ENCODE results near the gene ARHGAP26. TPM values are rescaled to one million over a fixed set of nuclear protein-coding genes. Genes with fewer than 3 reads are reported as not detected.

Gene ARHGAP26
- total RNA-seq, 1 experiment from 2014 or later = 54.3 TPM

GRCh38 chr5:143068712-143069111 is 298.5 kb downstream of the ARHGAP26 start:
- ChIA-PET POLR2A (interaction anchor here (2.5 kb wide), 1 partner anchor 7 kb away, joined by 9 read pairs; no protein-coding TSS in a partner anchor), CTCF (interaction anchor here (0.5 to 0.6 kb wide), 2 partner anchors 11 to 152 kb away, joined by 3 read pairs; no protein-coding TSS in a partner anchor)
- peaks cover 23% of the 10 kb centered on the region for H3K36me3 Mint-ChIP-seq (ENCODE audit: insufficient read depth, unreplicated experiment)
- no peak for TF ChIP-seq CTCF (IDR thresholded peaks at IDR 0.05; ENCODE audit: unreplicated experiment)
- H3K9me3 Mint-ChIP-seq (ENCODE audit: unreplicated experiment) = peaks cover 12% of the 10 kb centered on the region
- no peak overlapping the region for H3K27ac Mint-ChIP-seq (ENCODE audit: low read depth, unreplicated experiment)
- H3K4me3 Mint-ChIP-seq (ENCODE audit: unreplicated experiment) = no peak overlapping the region
- no TSS peak for BruUV-seq (replicated peaks)
- H3K4me1 Mint-ChIP-seq (ENCODE audit: insufficient read depth, unreplicated experiment) = peaks cover 17% of the 10 kb centered on the region
- no peak for DNase-seq (ENCODE audit: unreplicated experiment)
- intact Hi-C loops (cut with micrococcal nuclease) = no loop called here
- no peaks in the 10 kb centered on the region for H3K27me3 Mint-ChIP-seq (ENCODE audit: insufficient read depth, unreplicated experiment)

GRCh38 chr5:143071927-143072326 is 301.8 kb downstream of the ARHGAP26 start:
- no peaks in the 10 kb centered on the region for H3K27me3 Mint-ChIP-seq (ENCODE audit: insufficient read depth, unreplicated experiment)
- H3K4me3 Mint-ChIP-seq (ENCODE audit: unreplicated experiment) = no peak overlapping the region
- H3K27ac Mint-ChIP-seq (ENCODE audit: low read depth, unreplicated experiment) = no peak overlapping the region
- no peak for DNase-seq (ENCODE audit: unreplicated experiment)
- H3K36me3 Mint-ChIP-seq (ENCODE audit: insufficient read depth, unreplicated experiment) = peaks cover 13% of the 10 kb centered on the region
- BruUV-seq (replicated peaks) = no TSS peak
- ChIA-PET POLR2A (no interaction called here), CTCF (interaction anchor here (0.6 kb wide), 1 partner anchor 60 kb away, joined by 3 read pairs; no protein-coding TSS in a partner anchor)
- H3K4me1 Mint-ChIP-seq (ENCODE audit: insufficient read depth, unreplicated experiment) = peaks cover 8% of the 10 kb centered on the region
- intact Hi-C loops (cut with micrococcal nuclease) = no loop called here
- peaks cover 20% of the 10 kb centered on the region for H3K9me3 Mint-ChIP-seq (ENCODE audit: unreplicated experiment)
- no peak for TF ChIP-seq CTCF (IDR thresholded peaks at IDR 0.05; ENCODE audit: unreplicated experiment)

- CTCF ChIA-PET = interaction anchor here (0.6 kb wide), 1 partner anchor 60 kb away, joined by 3 read pairs; no protein-coding TSS in a partner anchor
- Mint-ChIP-seq H3K4me3 (ENCODE audit: unreplicated experiment) (no peak overlapping the region), H3K36me3 (ENCODE audit: insufficient read depth, unreplicated experiment) (peaks cover 10% of the 10 kb centered on the region), H3K4me1 (ENCODE audit: insufficient read depth, unreplicated experiment) (peaks cover 8% of the 10 kb centered on the region), H3K9me3 (ENCODE audit: unreplicated experiment) (peaks cover 20% of the 10 kb centered on the region), H3K27me3 (ENCODE audit: insufficient read depth, unreplicated experiment) (no peaks in the 10 kb centered on the region), H3K27ac (ENCODE audit: low read depth, unreplicated experiment) (no peak overlapping the region)
- intact Hi-C loops (cut with micrococcal nuclease) = no loop called here
- no peak for TF ChIP-seq CTCF (IDR thresholded peaks at IDR 0.05; ENCODE audit: unreplicated experiment)
- POLR2A ChIA-PET = interaction anchor here (4.4 kb wide), 1 partner anchor 12 kb away, joined by 25 read pairs; no protein-coding TSS in a partner anchor
- no peak for DNase-seq (ENCODE audit: unreplicated experiment)
- no TSS peak for BruUV-seq (replicated peaks)
These were observed 302.6 kb downstream of the ARHGAP26 start for GRCh38 chr5:143072734-143073133.

GRCh38 chr5:143073766-143074165 is 303.6 kb downstream of the ARHGAP26 start:
- CTCF ChIA-PET = interaction anchor here (1.7 kb wide), 1 partner anchor 10 kb away, joined by 7 read pairs; no protein-coding TSS in a partner anchor
- TF ChIP-seq CTCF (IDR thresholded peaks at IDR 0.05; ENCODE audit: unreplicated experiment) = no peak
- no peak overlapping the region for H3K27ac Mint-ChIP-seq (ENCODE audit: low read depth, unreplicated experiment)
- peaks cover 5% of the 10 kb centered on the region for H3K36me3 Mint-ChIP-seq (ENCODE audit: insufficient read depth, unreplicated experiment)
- DNase-seq (ENCODE audit: unreplicated experiment) = no peak
- POLR2A ChIA-PET = interaction anchor here (0.8 to 4.4 kb wide), 5 partner anchors 10 to 422 kb away, joined by 3 to 44 read pairs (median 9); no protein-coding TSS in a partner anchor
- intact Hi-C loops (cut with micrococcal nuclease) = no loop called here
- no peak overlapping the region for H3K4me3 Mint-ChIP-seq (ENCODE audit: unreplicated experiment)
- H3K9me3 Mint-ChIP-seq (ENCODE audit: unreplicated experiment) = peaks cover 20% of the 10 kb centered on the region
- peaks cover 8% of the 10 kb centered on the region for H3K4me1 Mint-ChIP-seq (ENCODE audit: insufficient read depth, unreplicated experiment)
- no TSS peak for BruUV-seq (replicated peaks)
- no peaks in the 10 kb centered on the region for H3K27me3 Mint-ChIP-seq (ENCODE audit: insufficient read depth, unreplicated experiment)

All from MCF 10A (cell line).